H9 (cell line): ENCODE results near the gene DPF1. TPM values are rescaled to one million over a fixed set of nuclear protein-coding genes. Genes with fewer than 3 reads are reported as not detected.

Experiments
- DNase-seq: peaks from one replicate; pipeline ENCODE4 v3.0.0-alpha.2; 2017
- H2AFZ ChIP-seq: one replicate; pipeline ENCODE4 v1.6.1; 2013; ENCODE audit warnings: mild to moderate bottlenecking, low read length, control low read depth, moderate library complexity
- H2AK5ac ChIP-seq: 2 replicates; pipeline ENCODE4 v1.6.1; 2013; ENCODE audit warnings: low read length, control low read depth, mixed read lengths; ENCODE audit not compliant: insufficient read length
- H2BK120ac ChIP-seq: one replicate; pipeline ENCODE4 v1.6.1; 2013; ENCODE audit warnings: low read depth, mild to moderate bottlenecking, low read length, control low read depth, inconsistent platforms; ENCODE audit not compliant: poor library complexity, severe bottlenecking
- H2BK12ac ChIP-seq: 2 replicates; pipeline ENCODE4 v1.6.1; 2013; ENCODE audit warnings: low read length, control low read depth, mixed read lengths, low read depth; ENCODE audit not compliant: insufficient read length
- H2BK15ac ChIP-seq: 2 replicates; pipeline ENCODE4 v1.6.1; 2013; ENCODE audit warnings: low read depth, low read length, control low read depth
- H2BK20ac ChIP-seq: one replicate; pipeline ENCODE4 v1.6.1; 2013; ENCODE audit warnings: low read depth, mild to moderate bottlenecking, low read length, control low read depth, inconsistent platforms; ENCODE audit not compliant: poor library complexity, severe bottlenecking
- H2BK5ac ChIP-seq: 2 replicates; pipeline ENCODE4 v1.6.1; 2013; ENCODE audit warnings: low read length, control low read depth, mixed read lengths; ENCODE audit not compliant: insufficient read length
- H3K14ac ChIP-seq: 2 replicates; pipeline ENCODE4 v1.6.1; 2013; ENCODE audit warnings: low read length, control low read depth; ENCODE audit not compliant: insufficient read depth
- H3K18ac ChIP-seq: 2 replicates; pipeline ENCODE4 v1.6.1; 2013; ENCODE audit warnings: low read depth, mild to moderate bottlenecking, mixed read lengths, low read length, control low read depth; ENCODE audit not compliant: insufficient read length
- H3K23ac ChIP-seq: 2 replicates; pipeline ENCODE4 v1.6.1; 2013; ENCODE audit warnings: low read length, control low read depth, mixed read lengths, low read depth; ENCODE audit not compliant: insufficient read length
- H3K23me2 ChIP-seq: 2 replicates; pipeline ENCODE4 v1.6.1; 2013; ENCODE audit warnings: low read depth, mild to moderate bottlenecking, mixed read lengths, low read length, control low read depth; ENCODE audit not compliant: insufficient read length, poor library complexity, severe bottlenecking
- H3K27ac ChIP-seq: 2 replicates; pipeline ENCODE4 v1.5.1; 2013; ENCODE audit warnings: low read length, control low read depth, mixed read lengths, low read depth; ENCODE audit not compliant: insufficient read length
- H3K27me3 ChIP-seq: 2 replicates; pipeline ENCODE4 v1.6.1; 2013; ENCODE audit warnings: low read length, control low read depth, inconsistent platforms; ENCODE audit not compliant: insufficient read depth
- H3K4ac ChIP-seq: 2 replicates; pipeline ENCODE4 v1.6.1; 2013; ENCODE audit warnings: low read depth, mild to moderate bottlenecking, control low read depth, inconsistent platforms, low read length, moderate library complexity
- H3K4me1 ChIP-seq: 2 replicates; pipeline ENCODE4 v1.6.1; 2013; ENCODE audit warnings: low read length, control low read depth, inconsistent platforms; ENCODE audit not compliant: insufficient read depth
- H3K4me2 ChIP-seq: 2 replicates; pipeline ENCODE4 v1.6.1; 2013; ENCODE audit warnings: low read length, control low read depth, mixed read lengths; ENCODE audit not compliant: insufficient read length, insufficient read depth
- H3K56ac ChIP-seq: 2 replicates; pipeline ENCODE4 v1.6.1; 2013; ENCODE audit warnings: low read depth, mild to moderate bottlenecking, mixed read lengths, low read length, control low read depth; ENCODE audit not compliant: insufficient read length
- H3K79me1 ChIP-seq: 2 replicates; pipeline ENCODE4 v1.6.1; 2013; ENCODE audit warnings: low read depth, mild to moderate bottlenecking, moderate library complexity, low read length, control low read depth, inconsistent platforms; ENCODE audit not compliant: insufficient read depth, poor library complexity, severe bottlenecking
- H3K79me2 ChIP-seq: 2 replicates; pipeline ENCODE4 v1.6.1; 2013; ENCODE audit warnings: low read length, control low read depth, inconsistent platforms; ENCODE audit not compliant: insufficient read depth
- H3K9ac ChIP-seq: 2 replicates; pipeline ENCODE4 v1.6.1; 2013; ENCODE audit warnings: low read length, control low read depth, mixed read lengths; ENCODE audit not compliant: insufficient read length; ENCODE audit errors: extremely low read depth
- H3K9me3 ChIP-seq: one replicate; pipeline ENCODE4 v1.6.1; 2013; ENCODE audit warnings: low read depth, low read length, inconsistent platforms; ENCODE audit not compliant: control insufficient read depth
- H3T11ph ChIP-seq: one replicate; pipeline ENCODE4 v1.6.1; 2013; ENCODE audit warnings: mild to moderate bottlenecking, low read length, control low read depth, inconsistent platforms
- H4K20me1 ChIP-seq: one replicate; pipeline ENCODE4 v1.6.1; 2013; ENCODE audit not compliant: control insufficient read depth, insufficient read length, insufficient read depth
- H4K5ac ChIP-seq: 2 replicates; pipeline ENCODE4 v1.6.1; 2013; ENCODE audit warnings: low read depth, mild to moderate bottlenecking, mixed read lengths, low read length, control low read depth; ENCODE audit not compliant: insufficient read length
- H4K8ac ChIP-seq: replicated peaks from 2 replicates; pipeline ENCODE4 v1.6.1; 2013; ENCODE audit warnings: low read length, control low read depth, mixed read lengths, low read depth; ENCODE audit not compliant: insufficient read length
- H4K91ac ChIP-seq: 2 replicates; pipeline ENCODE4 v1.6.1; 2013; ENCODE audit warnings: low read depth, mild to moderate bottlenecking, moderate library complexity, mixed read lengths, low read length, control low read depth; ENCODE audit not compliant: insufficient read length
- H3K27ac Mint-ChIP-seq, 3 experiments: 2 replicates in 2 of 3; 3 replicates in 1 of 3; pipeline ENCODE4 v1.8.0; 2020 to 2021; ENCODE audit warnings: mixed read lengths in 3 of 3, mild to moderate bottlenecking in 1 of 3, moderate library complexity in 1 of 3
- H3K27me3 Mint-ChIP-seq: 2 replicates; pipeline ENCODE4 v1.8.0; 2021; ENCODE audit warnings: low read depth, mild to moderate bottlenecking, moderate library complexity, mixed read lengths
- H3K36me3 Mint-ChIP-seq, 3 experiments: 2 replicates in 2 of 3; 3 replicates in 1 of 3; pipeline ENCODE4 v1.8.0; 2020 to 2021; ENCODE audit warnings: low read depth in 3 of 3, mixed read lengths in 3 of 3; ENCODE audit not compliant: insufficient read depth in 1 of 3
- H3K4me1 Mint-ChIP-seq, 2 experiments: 2 replicates each; pipeline ENCODE4 v1.8.0; 2020; ENCODE audit warnings: mixed read lengths in 2 of 2
- H3K4me3 Mint-ChIP-seq, 2 experiments: 2 replicates in 1 of 2; 3 replicates in 1 of 2; pipeline ENCODE4 v1.8.0; 2020 to 2021; ENCODE audit warnings: mild to moderate bottlenecking in 2 of 2, mixed read lengths in 2 of 2, moderate library complexity in 1 of 2
- H3K9me3 Mint-ChIP-seq, 2 experiments: 2 replicates in 1 of 2; 3 replicates in 1 of 2; pipeline ENCODE4 v1.8.0; 2020; ENCODE audit warnings: mild to moderate bottlenecking in 2 of 2, mixed read lengths in 2 of 2, moderate library complexity in 1 of 2
- WGBS: extraction: QIAGEN DNeasy Blood & Tissue Kit; methylation state at CpG from one replicate; pipeline ENCODE4 v1.1.7; 2013; ENCODE audit warnings: missing lambda C conversion rate, low lambda C conversion rate, mixed read lengths; ENCODE audit not compliant: insufficient read length; ENCODE audit errors: extremely low coverage; 5-methylcytosine and 5-hydroxymethylcytosine counted together
- total RNA-seq: library from RNA; stranded (reverse); gene quantifications from 2 replicates; pipeline ENCODE4 v1.2.1, GENCODE V29; 2021
- TF ChIP-seq, protein P1 (sequence below): fragments of 200-600 bp; sonication (generic); conservative IDR thresholded peaks from 3 replicates; pipeline ENCODE4 v1.8.0; 2021; ENCODE audit warnings: antibody characterized with exemption, mild to moderate bottlenecking

Gene DPF1
- total RNA-seq, 1 experiment from 2014 or later, result 12.0 TPM

DNA sequence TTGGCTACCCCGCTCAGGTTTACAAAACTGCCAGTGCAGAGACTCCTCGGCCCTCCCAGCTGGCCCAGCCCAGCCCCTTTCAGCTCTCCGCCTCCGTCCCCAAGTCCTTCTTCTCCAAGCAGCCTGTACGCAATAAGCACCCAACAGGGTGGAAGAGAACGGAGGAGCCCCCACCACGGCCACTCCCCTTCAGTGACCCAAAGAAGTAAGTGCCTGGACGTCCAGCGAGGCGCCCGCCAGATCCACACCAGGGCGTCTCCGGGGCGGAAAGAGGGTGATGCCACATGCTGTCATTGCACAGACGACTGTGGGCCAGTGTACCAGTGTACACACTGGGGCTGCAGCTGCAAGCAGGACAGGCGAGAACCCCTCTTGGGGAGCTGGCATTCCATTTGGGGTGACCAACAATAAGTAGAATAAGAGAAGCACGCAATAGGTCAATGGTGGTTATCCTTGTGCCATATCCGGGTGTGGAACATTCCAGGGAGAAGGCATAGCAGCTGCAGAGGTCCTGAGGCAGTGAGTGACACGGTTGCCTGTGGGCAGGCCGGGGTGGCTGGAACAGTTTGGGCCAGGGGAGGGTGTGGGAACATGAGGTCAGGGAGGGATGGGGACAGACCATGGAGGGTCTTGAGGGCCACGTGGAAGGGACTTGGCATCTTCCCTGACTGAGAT, 41.3 kb downstream of the DPF1 start:
- H3K18ac ChIP-seq, result no peak overlapping the region
- H4K8ac ChIP-seq, result no peak overlapping the region
- H2BK15ac ChIP-seq, result no peak overlapping the region
- H2AK5ac ChIP-seq, result no peak overlapping the region
- peak overlapping the region; percentile 70 for H3K4me2 ChIP-seq
- Mint-ChIP-seq H3K27me3 (peaks cover 2% of the 10 kb centered on the region; the same call in 1 of the 2 replicates), H3K4me3 (peak overlapping the region; percentile 54 to 80), H3K36me3 (peaks cover 9 to 18% (median 16%) of the 10 kb centered on the region in 3 experiments; a peak in 6 of 7 replicates), H3K9me3 (peaks cover 4% of the 10 kb centered on the region in 2 experiments), H3K27ac (no peak overlapping the region), H3K4me1 (peaks cover 14 to 27% of the 10 kb centered on the region in 2 experiments)
- no CpG with 5 or more reads among the region's 21 CpGs for WGBS
- H3T11ph ChIP-seq, result no peak overlapping the region
- H3K9me3 ChIP-seq, result no peaks in the 10 kb centered on the region
- H2BK20ac ChIP-seq, result no peak overlapping the region
- no peak overlapping the region for H3K4ac ChIP-seq
- no peak overlapping the region for H3K9ac ChIP-seq
- no peak overlapping the region for H3K56ac ChIP-seq
- H4K91ac ChIP-seq, result no peak overlapping the region
- H4K20me1 ChIP-seq, result peaks cover 5% of the 10 kb centered on the region
- H2BK12ac ChIP-seq, result no peak overlapping the region
- no peak overlapping the region for H2BK120ac ChIP-seq
- peaks cover 2% of the 10 kb centered on the region; the same call in 1 of the 2 replicates for H3K4me1 ChIP-seq
- H3K14ac ChIP-seq, result no peak overlapping the region
- no peak overlapping the region for H4K5ac ChIP-seq
- H3K23ac ChIP-seq, result no peak overlapping the region
- H3K79me1 ChIP-seq, result no peaks in the 10 kb centered on the region
- no peak overlapping the region for H2BK5ac ChIP-seq
- DNase-seq, result no peak
- no peaks in the 10 kb centered on the region for H3K79me2 ChIP-seq
- no peak overlapping the region for H3K27ac ChIP-seq
- H2AFZ ChIP-seq, result no peak overlapping the region
- TF ChIP-seq, protein P1, sequence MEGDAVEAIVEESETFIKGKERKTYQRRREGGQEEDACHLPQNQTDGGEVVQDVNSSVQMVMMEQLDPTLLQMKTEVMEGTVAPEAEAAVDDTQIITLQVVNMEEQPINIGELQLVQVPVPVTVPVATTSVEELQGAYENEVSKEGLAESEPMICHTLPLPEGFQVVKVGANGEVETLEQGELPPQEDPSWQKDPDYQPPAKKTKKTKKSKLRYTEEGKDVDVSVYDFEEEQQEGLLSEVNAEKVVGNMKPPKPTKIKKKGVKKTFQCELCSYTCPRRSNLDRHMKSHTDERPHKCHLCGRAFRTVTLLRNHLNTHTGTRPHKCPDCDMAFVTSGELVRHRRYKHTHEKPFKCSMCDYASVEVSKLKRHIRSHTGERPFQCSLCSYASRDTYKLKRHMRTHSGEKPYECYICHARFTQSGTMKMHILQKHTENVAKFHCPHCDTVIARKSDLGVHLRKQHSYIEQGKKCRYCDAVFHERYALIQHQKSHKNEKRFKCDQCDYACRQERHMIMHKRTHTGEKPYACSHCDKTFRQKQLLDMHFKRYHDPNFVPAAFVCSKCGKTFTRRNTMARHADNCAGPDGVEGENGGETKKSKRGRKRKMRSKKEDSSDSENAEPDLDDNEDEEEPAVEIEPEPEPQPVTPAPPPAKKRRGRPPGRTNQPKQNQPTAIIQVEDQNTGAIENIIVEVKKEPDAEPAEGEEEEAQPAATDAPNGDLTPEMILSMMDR, result no peak
- H3K27me3 ChIP-seq, result no peaks in the 10 kb centered on the region
- peaks cover 5% of the 10 kb centered on the region for H3K23me2 ChIP-seq
